Occipital lobe (tissue), 3 donors: ENCODE measurements around the gene CHAF1B. TPM values are rescaled to one million over a fixed set of nuclear protein-coding genes. Genes with fewer than 3 reads are reported as not detected.

Source experiments
- DNase-seq: peaks from one replicate; lab custom pipeline; 2025; lab: John Stamatoyannopoulos, UW
- small RNA-seq: library from RNA; depleted of rRNA; stranded (forward); fragments of <200 nt; gene quantifications from one replicate; pipeline ENCODE3, GENCODE V24; 2014
- total RNA-seq: library from RNA; depleted of rRNA; stranded (reverse); fragments of >200 nt; gene quantifications from one replicate; pipeline ENCODE4 v1.2.3, GENCODE V29; 2014

CHAF1B gene
- total RNA-seq, 1 donor from 2014 or later: 1.6 TPM

DNA sequence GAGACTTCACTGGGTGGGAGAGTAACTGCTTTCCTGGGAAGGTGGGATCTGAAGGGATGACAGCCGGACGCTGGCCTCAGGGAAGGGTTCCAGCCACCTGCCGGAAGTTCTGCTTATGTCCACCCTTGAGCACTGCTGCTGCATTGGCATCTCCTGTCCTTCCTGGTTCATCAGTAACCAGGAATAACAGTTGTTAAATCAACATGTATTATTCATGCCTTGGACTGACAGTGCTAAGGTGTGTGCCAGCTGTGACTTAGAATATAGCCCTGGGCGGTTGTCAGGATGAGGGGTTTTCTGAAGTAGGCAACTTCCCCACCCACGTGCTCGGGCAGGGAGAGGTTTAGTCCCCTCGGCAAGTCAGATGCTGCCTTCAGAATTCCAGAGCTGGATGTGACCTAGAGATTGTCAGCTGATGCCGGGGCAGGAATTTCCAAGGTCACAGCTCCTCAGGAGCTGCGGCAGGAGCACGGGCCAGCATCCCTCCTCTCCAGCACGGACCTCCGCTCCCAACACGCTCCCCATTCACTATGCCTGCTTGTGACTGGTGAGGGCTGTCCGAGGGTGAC, 76.8 kb downstream of the CHAF1B start:
- DNase-seq: no peak

DNA sequence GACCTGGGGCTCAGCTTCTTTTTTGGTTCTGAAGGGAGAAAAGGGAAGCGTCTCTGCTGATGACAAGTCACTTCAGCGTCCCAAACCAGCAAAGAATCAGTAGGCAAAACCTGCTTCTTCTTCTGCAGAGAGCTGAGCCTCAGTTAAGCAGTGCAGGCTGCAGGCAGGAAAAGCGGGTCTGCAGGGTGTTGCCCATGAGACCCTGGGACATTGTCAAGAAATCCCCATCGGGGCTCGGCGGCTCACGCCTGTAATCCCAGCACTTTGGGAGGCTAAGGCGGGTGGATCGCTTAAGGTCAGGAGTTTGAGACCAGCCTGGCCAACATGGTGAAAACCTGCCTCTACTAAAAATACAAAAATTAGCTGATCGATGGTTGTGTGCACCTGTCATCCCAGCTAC, 78.0 kb downstream of the CHAF1B start:
- DNase-seq: no peak

DNA sequence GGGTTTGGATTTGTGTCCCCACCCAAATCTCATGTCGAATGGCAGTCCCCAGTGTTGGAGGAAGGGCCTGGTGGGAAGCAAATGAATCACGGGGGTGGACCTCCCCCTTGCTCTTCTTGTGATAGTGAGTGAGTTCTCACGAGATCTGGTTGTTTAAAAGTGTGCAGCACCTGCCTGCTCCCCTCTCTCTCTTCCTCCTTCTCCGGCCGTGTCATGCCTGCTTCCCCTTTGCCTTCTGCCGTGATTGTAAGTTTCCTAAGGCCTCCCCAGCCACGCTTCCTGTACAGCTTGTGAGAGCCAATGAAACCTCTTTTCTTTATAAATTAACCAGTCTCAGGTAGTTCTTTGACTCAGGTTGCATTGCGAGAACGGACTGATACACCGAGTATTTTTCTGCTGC, 78.8 kb downstream of the CHAF1B start:
- DNase-seq: no peak

GRCh38 chr21:36464590-36464989, 79.4 kb downstream of the CHAF1B start:
- no peak for DNase-seq

GRCh38 chr21:36465478-36465877, 80.3 kb downstream of the CHAF1B start:
- DNase-seq: no peak

DNA sequence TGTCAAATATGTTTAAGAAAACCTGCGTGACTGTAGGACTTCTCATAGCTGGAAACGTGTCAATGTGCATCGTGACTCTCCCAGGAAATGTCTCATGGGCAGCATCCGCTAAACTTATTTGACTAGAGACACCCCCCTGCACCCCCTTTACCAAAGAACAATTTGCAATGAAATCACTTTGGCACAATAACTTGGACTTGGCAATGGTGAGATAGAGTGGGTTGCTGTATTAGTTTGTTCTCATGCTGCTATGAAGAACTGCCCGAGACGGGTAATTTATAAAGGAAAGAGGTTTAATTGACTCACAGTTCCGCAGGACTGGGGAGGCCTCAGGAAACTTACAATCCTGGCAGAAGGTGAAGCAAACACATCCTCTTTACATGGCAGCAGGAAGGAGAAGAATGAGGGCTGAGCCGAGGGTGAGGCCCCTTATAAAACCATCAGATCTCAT, 80.9 kb downstream of the CHAF1B start:
- no peak for DNase-seq

Small RNA genes within 50 kb of the gene (small RNA-seq; reads per million reads assigned to genes)
- not detected for gene ATP5MFP1

Other genes starting within 250 kb of the CHAF1B start
- 30.9 TPM for gene DOP1B, start 228.6 kb upstream of the CHAF1B start, total RNA-seq
- gene MORC3, start 65.2 kb upstream of the CHAF1B start, total RNA-seq: 119 TPM
- gene CLDN14, start 94.7 kb downstream of the CHAF1B start, total RNA-seq: not detected